Suprapubic skin (tissue), 3 donors: ENCODE results near the gene CHST11.

ENCODE experiments used
- CTCF ChIP-seq, 2 donors: fragments of 200-600 bp in 1 of 2; fragments of 450-650 bp in 1 of 2; sonication (generic) in 1 of 2; IDR thresholded peaks; one replicate each; pipeline ENCODE4 v1.5.1; 2016 to 2019; ENCODE audit warnings: antibody characterized with exemption in 2 of 2, mild to moderate bottlenecking in 1 of 2, moderate library complexity in 1 of 2
- EP300 ChIP-seq: sonication (generic); formaldehyde crosslinking; IDR thresholded peaks from one replicate; pipeline ENCODE4 v1.6.1; 2017; ENCODE audit warnings: antibody characterized with exemption

DNA sequence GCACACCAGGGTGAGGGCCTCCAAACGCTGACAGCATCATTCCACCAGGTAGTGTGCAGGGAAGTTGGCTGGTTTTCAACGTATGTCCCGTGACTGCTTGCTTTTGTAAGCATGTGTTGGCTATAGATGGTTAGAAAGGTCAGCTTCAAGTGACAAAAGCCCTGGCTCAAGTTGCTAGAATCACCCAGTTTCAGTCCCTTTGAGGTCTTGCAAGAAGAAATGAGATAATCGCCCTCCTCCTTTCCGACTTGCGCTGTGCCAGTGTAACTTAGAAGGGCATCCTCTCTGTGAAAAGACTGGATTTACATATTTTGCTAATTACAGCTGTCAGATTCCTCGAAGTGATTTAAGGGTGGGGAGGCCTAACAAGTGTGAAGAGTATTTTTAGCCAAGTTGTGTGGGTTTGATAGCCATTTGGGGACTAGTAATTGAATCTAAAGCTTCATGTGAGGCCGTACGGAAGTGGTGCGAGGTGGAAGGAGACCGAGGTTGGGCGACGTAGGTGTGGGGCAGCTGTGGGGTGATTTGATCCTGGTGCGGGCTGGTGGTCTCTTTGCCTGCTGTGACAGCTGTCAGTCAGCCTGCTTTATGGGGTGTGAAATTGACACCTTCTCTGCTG, 94.7 kb downstream of the CHST11 start:
- TF ChIP-seq EP300, result no peak
- TF ChIP-seq CTCF (IDR thresholded peaks at IDR 0.05), result no peak
